AG20443 (cell line): ENCODE data around the gene DNAJC8.

Source experiments
- DNase-seq: peaks from one replicate; pipeline ENCODE4 v3.0.0; 2012; ENCODE audit warnings: low spot score, mixed read lengths

DNAJC8 gene

DNA sequence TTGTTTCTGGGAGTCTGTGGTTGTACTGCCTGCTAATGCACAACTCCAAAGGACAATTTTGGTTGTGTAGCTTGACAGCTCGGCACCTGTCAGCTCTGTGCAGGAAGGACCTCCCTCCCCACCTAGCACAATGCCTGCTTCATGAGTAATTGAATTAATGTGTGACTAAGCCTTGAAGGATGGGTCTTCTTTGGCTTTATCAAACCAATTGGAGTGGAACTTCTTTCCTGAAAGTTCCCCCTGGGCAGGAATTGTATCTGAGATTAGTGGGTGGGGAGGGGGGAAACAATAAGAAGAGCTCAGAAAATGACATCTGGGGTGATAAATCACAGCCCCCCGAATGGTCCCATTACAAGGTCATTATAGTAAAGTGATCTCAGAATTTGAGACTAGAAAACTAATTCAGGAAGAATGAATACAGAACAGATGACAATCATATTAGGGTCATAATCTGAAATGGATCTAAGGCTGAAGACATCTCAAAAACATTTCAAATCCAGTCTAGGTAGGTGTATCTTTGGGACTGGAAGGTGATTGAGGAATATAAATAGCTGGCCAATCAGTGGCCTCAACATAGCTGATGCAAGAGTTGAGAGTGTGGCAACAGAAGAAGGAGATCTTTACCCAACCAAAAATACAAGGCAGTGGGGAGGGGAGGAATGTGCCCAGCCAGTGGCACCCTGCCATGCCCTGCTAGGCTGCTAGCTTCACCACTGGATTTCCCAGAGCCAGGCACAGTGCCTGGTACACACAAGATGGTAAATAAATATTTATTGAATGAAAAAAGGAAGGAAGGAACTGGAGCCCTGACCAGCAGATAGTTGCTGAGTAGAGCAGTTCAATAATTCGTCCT, 16.4 kb upstream of the DNAJC8 start:
- DNase-seq, result peak; percentile 48

GRCh38 chr1:28248273-28249012, 15.6 kb upstream of the DNAJC8 start:
- peak; percentile 71 for DNase-seq

- no peak for DNase-seq
Observed at GRCh38 chr1:28247612-28248272, 14.9 kb upstream of the DNAJC8 start.

GRCh38 chr1:28246427-28246832, 13.6 kb upstream of the DNAJC8 start:
- DNase-seq, result no peak

GRCh38 chr1:28244549-28245251, 11.9 kb upstream of the DNAJC8 start:
- no peak for DNase-seq

DNA sequence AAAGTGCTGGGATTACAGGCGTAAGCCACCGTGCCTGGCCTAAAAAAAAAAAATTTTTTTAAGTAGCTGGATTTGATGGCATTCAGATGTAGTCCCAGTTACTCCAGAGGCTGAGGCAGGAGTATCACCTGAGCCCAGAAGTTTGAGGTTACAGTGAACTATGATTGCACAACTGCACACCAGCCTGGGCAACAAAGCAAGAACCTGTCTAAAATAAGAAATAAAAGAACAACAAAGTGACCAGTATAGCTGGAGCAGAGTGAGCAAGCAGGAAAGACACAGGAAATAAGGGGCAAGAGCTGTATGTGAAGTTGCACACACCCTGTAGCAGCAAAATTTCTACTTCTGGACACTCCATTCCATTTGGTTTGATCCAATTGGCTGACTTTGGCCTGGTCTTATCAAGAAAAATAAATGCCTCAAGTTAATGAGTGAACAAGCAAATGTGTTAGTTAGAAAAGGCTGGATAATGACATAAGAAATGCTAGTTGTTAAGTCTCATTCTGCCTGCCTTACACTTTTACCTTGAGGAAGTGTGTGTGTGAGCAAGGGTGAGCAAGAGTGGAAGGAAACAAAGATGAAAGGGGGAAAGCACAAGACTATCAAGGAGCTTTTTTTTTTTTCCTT, 11.0 kb upstream of the DNAJC8 start:
- DNase-seq, result no peak

GRCh38 chr1:28241638-28242241, 8.9 kb upstream of the DNAJC8 start:
- no peak for DNase-seq

DNA sequence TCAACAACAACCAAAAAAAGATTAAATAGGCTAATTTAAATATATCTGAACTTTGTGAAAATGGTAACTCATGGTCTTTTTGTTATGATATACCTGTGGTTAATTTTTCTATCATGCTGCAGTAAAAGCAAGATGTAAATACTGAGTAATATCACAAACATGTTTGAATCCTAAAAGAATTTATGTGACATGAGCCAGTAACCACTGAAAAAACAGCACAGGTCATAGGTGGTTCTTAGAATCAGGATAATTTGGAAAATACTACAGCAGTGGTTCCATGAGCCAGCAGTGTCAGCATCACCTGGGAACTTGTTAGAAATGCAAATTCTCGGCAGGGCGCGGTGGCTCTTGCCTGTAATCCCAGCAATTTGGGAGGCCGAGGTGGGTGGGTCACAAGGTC, 7.2 kb upstream of the DNAJC8 start:
- DNase-seq, result no peak

- DNase-seq, result no peak
Observed at GRCh38 chr1:28239004-28239403, 6.2 kb upstream of the DNAJC8 start.

DNA sequence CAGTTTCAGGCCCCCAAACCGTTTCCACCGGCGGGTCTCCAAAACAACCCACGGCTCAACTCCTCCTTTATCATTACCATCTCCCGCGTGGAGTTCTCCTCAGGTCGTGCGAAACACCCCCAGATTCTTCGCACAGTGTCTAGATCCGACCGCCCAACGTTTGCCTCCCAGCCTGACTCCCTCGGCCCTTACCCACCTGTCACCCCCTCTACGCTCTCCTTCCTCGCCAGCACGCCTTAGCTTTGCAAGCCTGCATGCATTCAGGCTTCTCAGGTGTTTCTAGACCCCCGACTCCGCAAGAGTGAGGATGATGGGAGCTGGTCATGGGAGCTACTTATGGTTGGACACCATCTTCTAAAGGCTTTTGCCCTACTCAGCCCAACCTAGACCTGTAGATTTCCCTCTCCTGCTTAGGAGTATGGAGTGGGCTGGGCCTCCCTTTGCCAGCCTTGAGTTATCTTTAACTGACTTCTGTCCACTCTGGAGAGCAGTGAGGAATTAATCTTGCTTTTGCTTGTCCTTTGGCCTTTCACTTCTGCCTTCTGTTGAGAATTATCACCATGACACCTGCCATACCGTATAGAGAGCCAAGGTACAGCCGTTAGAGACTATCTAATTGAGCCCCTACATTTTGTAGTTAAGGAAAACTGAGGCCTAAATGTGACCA, 4.0 kb upstream of the DNAJC8 start:
- no peak for DNase-seq

GRCh38 chr1:28235755-28236655, 3.2 kb upstream of the DNAJC8 start, which contains the start of gene ATP5IF1:
Gene ATP5IF1 (plus strand): TSS chr1:28236124. CDS start chr1:28236184, 60 bp downstream.
- peak; percentile 99 for DNase-seq

DNA sequence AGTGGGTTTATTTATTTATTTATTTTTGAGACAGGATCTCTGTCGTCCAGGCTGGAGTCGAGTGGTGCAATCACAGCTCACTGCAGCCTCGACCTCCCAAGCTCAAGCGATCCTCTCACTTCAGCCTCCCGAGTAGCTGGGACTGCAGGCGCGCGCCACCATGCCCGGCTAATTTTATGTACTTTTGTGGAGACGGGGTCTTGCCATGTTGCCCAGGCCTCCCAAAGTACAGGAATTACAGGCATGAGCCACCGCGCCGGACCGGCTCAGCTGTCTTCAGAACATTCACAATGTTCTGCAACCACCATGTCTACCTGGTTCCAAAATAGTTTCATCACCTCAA, 406 bp upstream of the DNAJC8 start:
- no peak for DNase-seq

- DNase-seq, result no peak
Observed at GRCh38 chr1:28229996-28230395, 2.8 kb downstream of the DNAJC8 start.

DNA sequence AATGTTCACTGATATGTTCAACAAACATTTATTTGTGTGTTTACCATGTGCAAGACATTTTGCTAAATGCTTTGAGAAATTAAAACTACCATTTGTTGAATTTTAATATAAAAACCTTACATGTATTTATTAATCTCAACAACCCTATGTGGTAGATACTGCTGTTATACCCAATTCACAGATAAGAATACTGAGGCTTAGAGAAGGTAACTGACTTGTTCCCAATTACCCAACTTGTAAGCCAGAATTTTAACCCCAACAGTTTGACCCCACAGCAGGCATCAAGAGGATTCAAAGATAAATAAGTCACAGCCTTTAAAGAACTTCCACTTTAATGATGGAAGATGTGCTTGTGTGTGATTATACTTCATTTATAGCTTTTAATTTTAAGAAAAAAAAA, 3.7 kb downstream of the DNAJC8 start:
- no peak for DNase-seq

GRCh38 chr1:28213315-28213714, 19.5 kb downstream of the DNAJC8 start:
- DNase-seq, result no peak

DNA sequence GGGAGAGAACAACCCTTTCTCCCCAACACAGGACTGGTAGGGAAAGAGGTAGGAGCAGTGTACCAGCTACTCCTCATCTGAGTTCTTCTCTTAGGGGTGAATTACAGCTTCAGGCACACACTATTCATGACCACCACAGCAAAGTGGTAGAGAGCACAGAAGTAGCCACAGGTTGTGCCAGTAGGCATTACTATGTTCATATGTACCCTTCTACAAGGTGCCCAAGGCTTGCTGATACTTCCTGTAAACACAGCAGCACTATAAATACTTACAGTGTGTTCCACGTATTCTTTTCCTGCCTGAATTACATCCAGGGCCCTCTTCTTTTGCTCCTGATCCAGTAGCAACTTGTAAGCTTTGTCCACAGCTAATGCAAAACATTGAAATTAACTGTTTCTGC, 23.1 kb downstream of the DNAJC8 start:
- no peak for DNase-seq

- peak; percentile 72 for DNase-seq
Observed at GRCh38 chr1:28208818-28209441, 23.9 kb downstream of the DNAJC8 start.

GRCh38 chr1:28205243-28205642, 27.6 kb downstream of the DNAJC8 start:
- DNase-seq, result no peak

DNA sequence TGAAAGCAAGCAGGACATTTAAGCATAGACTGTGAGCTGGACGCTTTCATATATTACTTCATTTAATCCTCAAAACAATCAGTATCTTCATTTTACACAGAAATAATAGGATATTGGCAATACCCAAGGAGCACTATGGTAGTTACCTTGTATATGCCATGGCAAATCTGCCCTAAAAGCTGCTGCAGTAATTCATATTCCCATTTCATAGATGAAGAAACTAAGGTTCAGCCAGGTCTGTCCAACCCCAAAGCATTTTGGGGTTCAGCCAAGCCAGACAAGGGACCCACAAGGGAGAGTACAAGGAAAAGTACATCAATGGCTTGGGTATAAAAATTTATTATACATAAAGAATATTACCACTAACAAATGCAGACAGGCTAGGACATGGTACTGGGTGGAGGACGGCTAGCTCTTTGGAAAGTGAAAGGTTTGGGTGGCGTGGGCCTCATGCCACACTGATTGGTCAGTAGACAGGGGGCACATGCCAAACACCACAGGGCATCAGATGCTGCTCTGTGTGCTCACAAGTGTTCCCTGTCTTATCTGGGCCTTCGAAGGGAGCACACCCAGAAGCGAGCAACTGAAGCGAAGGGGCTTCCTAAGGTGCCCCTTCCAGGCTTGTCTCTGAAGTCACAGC, 32.5 kb downstream of the DNAJC8 start:
- no peak for DNase-seq
